Mucosa of gallbladder (tissue), 1 donor: Measurements from ENCODE around the gene SYCN. TPM values are rescaled to one million over a fixed set of nuclear protein-coding genes. Genes with fewer than 3 reads are reported as not detected.

Source experiments
- DNase-seq: peaks from one replicate; pipeline ENCODE4 v3.0.0-alpha.2; 2020; ENCODE audit warnings: low spot score
- total RNA-seq: library from RNA; stranded (reverse); gene quantifications from one replicate; pipeline ENCODE4 v1.2.1, GENCODE V29; 2021
- donor health status: DM: no; HTN: no; CAD: no.

Gene SYCN
- total RNA-seq, 1 donor from 2014 or later = 1.1 TPM

- no peak for DNase-seq
Measured at GRCh38 chr19:39155741-39156140, 48.3 kb downstream of the SYCN start.

- DNase-seq = no peak
Measured at GRCh38 chr19:39155114-39155700, 48.9 kb downstream of the SYCN start.

- peak; percentile 68 for DNase-seq
Measured at GRCh38 chr19:39154629-39155100, 49.4 kb downstream of the SYCN start.

GRCh38 chr19:39154100-39154628, 49.9 kb downstream of the SYCN start:
- DNase-seq = no peak

Other genes with a start within 250 kb of the SYCN start
- gene FBXO17, start 228.5 kb downstream of the SYCN start, total RNA-seq = 19.1 TPM
- gene FBXO27, start 171.7 kb downstream of the SYCN start, total RNA-seq = 28.1 TPM
- 7.3 TPM for gene ACP7, start 119.9 kb downstream of the SYCN start, total RNA-seq
- 89.3 TPM for gene PAK4, start 78.5 kb downstream of the SYCN start, total RNA-seq
- gene NCCRP1, start 7.3 kb downstream of the SYCN start, total RNA-seq = 0.17 TPM
- gene IFNL3, start 40.7 kb upstream of the SYCN start, total RNA-seq = not detected
- not detected for gene IFNL4, start 44.6 kb upstream of the SYCN start, total RNA-seq
- gene IFNL2, start 64.1 kb upstream of the SYCN start, total RNA-seq = not detected
- gene IFNL1, start 92.1 kb upstream of the SYCN start, total RNA-seq = not detected
- 1.6 TPM for gene LRFN1, start 116.6 kb upstream of the SYCN start, total RNA-seq
- gene GMFG, start 131.8 kb upstream of the SYCN start, total RNA-seq = 29.0 TPM
- gene SAMD4B, start 138.2 kb upstream of the SYCN start, total RNA-seq = 106 TPM
- gene PAF1, start 186.8 kb upstream of the SYCN start, total RNA-seq = 50.5 TPM
- 46.0 TPM for gene MED29, start 187.1 kb upstream of the SYCN start, total RNA-seq
- 180 TPM for gene ZFP36, start 202.6 kb upstream of the SYCN start, total RNA-seq
- gene PLEKHG2, start 208.4 kb upstream of the SYCN start, total RNA-seq = 41.8 TPM
- 1,378 TPM for gene RPS16, start 231.7 kb upstream of the SYCN start, total RNA-seq
- 157 TPM for gene SUPT5H, start 241.3 kb upstream of the SYCN start, total RNA-seq